Astrocyte (in vitro differentiated cells and primary cell): ENCODE data around the gene PHLDA2. TPM values are rescaled to one million over a fixed set of nuclear protein-coding genes. Genes with fewer than 3 reads are reported as not detected.

Experiments used
- DNase-seq: peaks from one replicate; pipeline ENCODE4 v3.0.0-alpha.2; 2010; ENCODE audit warnings: low read depth
- FAIRE-seq: peaks from 2 replicates; lab custom pipeline; 2011; peaks lifted over from hg19 to GRCh38; lab: Jason Lieb, UNC
- H2AFZ ChIP-seq: 2 replicates; pipeline ENCODE4 v1.6.0; 2012; ENCODE audit warnings: low read depth, low read length, inconsistent platforms
- H3K27ac ChIP-seq: 2 replicates; pipeline ENCODE4 v1.5.1; 2011; ENCODE audit warnings: low read depth, low read length, inconsistent platforms
- H3K27me3 ChIP-seq: 2 replicates; pipeline ENCODE4 v1.6.0; 2011; ENCODE audit warnings: low read length, inconsistent platforms; ENCODE audit not compliant: insufficient read depth
- H3K36me3 ChIP-seq: 2 replicates; pipeline ENCODE4 v1.5.1; 2011; ENCODE audit warnings: low read length, inconsistent platforms; ENCODE audit not compliant: insufficient read depth
- H3K4me1 ChIP-seq: 2 replicates; pipeline ENCODE4 v1.5.1; 2011; ENCODE audit warnings: low read length, inconsistent platforms; ENCODE audit not compliant: insufficient read depth
- H3K4me2 ChIP-seq: 2 replicates; pipeline ENCODE4 v1.6.0; 2012; ENCODE audit warnings: low read length, inconsistent platforms
- H3K4me3 ChIP-seq: 2 replicates; pipeline ENCODE4 v1.5.1; 2011; ENCODE audit warnings: low read depth, mild to moderate bottlenecking, low read length, inconsistent platforms; ENCODE audit not compliant: insufficient read depth
- H3K79me2 ChIP-seq: 2 replicates; pipeline ENCODE4 v1.6.0; 2012; ENCODE audit warnings: mild to moderate bottlenecking, low read length, inconsistent platforms; ENCODE audit not compliant: insufficient read depth
- H3K9ac ChIP-seq: 2 replicates; pipeline ENCODE4 v1.6.0; 2012; ENCODE audit warnings: mild to moderate bottlenecking, low read length, inconsistent platforms
- H3K9me3 ChIP-seq: 2 replicates; pipeline ENCODE4 v1.5.1; 2012; ENCODE audit warnings: low read depth, mild to moderate bottlenecking, low read length, inconsistent platforms; ENCODE audit not compliant: insufficient read depth
- H4K20me1 ChIP-seq: 2 replicates; pipeline ENCODE4 v1.6.0; 2012; ENCODE audit warnings: low read length, inconsistent platforms; ENCODE audit not compliant: insufficient read depth
- H3K27ac Mint-ChIP-seq: one replicate; pipeline ENCODE4 v1.8.0; 2021; ENCODE audit warnings: mild to moderate bottlenecking, mixed read lengths; ENCODE audit not compliant: unreplicated experiment
- H3K27me3 Mint-ChIP-seq: one replicate; pipeline ENCODE4 v1.8.0; 2021; ENCODE audit warnings: low read depth, mixed read lengths; ENCODE audit not compliant: unreplicated experiment
- H3K36me3 Mint-ChIP-seq: one replicate; pipeline ENCODE4 v1.8.0; 2021; ENCODE audit warnings: low read depth, mixed read lengths; ENCODE audit not compliant: unreplicated experiment
- H3K4me1 Mint-ChIP-seq: one replicate; pipeline ENCODE4 v1.8.0; 2021; ENCODE audit warnings: low read depth, mixed read lengths; ENCODE audit not compliant: unreplicated experiment
- H3K4me3 Mint-ChIP-seq: one replicate; pipeline ENCODE4 v1.8.0; 2021; ENCODE audit warnings: mild to moderate bottlenecking, moderate library complexity, mixed read lengths; ENCODE audit not compliant: unreplicated experiment
- H3K9me3 Mint-ChIP-seq: one replicate; pipeline ENCODE4 v1.8.0; 2021; ENCODE audit warnings: mild to moderate bottlenecking, mixed read lengths; ENCODE audit not compliant: unreplicated experiment
- EZH2 ChIP-seq: IDR thresholded peaks from 2 replicates; pipeline ENCODE4 v1.6.1; 2012; ENCODE audit warnings: mild to moderate bottlenecking, low read length, inconsistent platforms; ENCODE audit not compliant: insufficient read depth
- total RNA-seq: library from RNA; stranded (reverse); gene quantifications from 2 replicates; pipeline ENCODE4 v1.2.1, GENCODE V29; 2021
- TF ChIP-seq, protein P1 (sequence below): IDR thresholded peaks from 2 replicates; pipeline ENCODE4 v1.5.1; 2011; ENCODE audit warnings: low read depth, mild to moderate bottlenecking, inconsistent platforms, low read length, moderate library complexity; ENCODE audit not compliant: insufficient read depth

The PHLDA2 gene
- total RNA-seq, 1 donor from 2014 or later, result 78.8 TPM

DNA sequence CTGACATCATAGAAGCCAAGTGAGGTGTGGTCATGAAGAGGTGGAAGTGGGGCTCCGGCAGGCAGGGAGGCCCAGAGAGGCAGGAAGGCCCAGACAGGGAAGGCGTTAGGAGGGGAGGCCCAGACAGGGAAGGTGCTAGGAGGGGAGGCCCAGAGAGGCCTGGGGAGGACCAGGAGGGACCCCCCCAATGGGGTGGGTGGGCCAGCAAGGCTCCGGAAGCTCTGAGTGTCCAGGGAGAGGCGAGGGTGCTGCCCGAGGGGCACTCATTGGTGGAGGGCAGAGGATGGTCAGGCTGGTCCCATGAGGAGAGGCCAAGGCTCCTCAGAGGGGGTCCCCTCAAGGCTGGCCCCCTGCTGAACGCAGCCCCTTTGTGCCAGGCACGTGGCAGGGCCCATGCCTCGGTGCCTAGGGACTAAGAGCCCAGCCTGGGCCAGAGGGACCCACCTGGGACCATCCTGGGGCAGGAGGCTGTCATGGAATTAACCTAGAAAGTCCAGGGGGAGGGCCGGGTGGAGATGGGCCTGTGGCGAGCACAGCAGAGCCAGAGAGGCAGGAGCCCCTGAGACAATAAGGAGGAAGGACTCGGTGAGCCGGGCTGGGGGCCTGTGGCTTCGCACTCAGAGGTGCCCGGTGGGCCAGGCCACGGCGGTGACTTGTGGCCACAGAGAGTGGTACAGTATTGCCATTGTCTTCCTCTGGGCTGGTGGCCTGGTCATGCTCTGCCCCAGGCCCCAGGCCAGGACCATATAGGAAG is 12.2 kb downstream of the PHLDA2 start:
- Histone ChIP-seq H3K4me2 (no peak overlapping the region), H4K20me1 (no peaks in the 10 kb centered on the region), H3K27me3 (no peaks in the 10 kb centered on the region), H3K4me1 (peaks cover 17% of the 10 kb centered on the region), H3K36me3 (no peaks in the 10 kb centered on the region), H3K27ac (no peak overlapping the region), H3K9ac (no peak overlapping the region), H3K9me3 (no peaks in the 10 kb centered on the region), H3K4me3 (no peak overlapping the region), H2AFZ (no peak overlapping the region), H3K79me2 (no peaks in the 10 kb centered on the region)
- H3K9me3 Mint-ChIP-seq, result no peaks in the 10 kb centered on the region
- H3K36me3 Mint-ChIP-seq, result no peaks in the 10 kb centered on the region
- no peak overlapping the region for H3K27ac Mint-ChIP-seq
- peaks cover 3% of the 10 kb centered on the region for H3K27me3 Mint-ChIP-seq
- TF ChIP-seq, protein P1, sequence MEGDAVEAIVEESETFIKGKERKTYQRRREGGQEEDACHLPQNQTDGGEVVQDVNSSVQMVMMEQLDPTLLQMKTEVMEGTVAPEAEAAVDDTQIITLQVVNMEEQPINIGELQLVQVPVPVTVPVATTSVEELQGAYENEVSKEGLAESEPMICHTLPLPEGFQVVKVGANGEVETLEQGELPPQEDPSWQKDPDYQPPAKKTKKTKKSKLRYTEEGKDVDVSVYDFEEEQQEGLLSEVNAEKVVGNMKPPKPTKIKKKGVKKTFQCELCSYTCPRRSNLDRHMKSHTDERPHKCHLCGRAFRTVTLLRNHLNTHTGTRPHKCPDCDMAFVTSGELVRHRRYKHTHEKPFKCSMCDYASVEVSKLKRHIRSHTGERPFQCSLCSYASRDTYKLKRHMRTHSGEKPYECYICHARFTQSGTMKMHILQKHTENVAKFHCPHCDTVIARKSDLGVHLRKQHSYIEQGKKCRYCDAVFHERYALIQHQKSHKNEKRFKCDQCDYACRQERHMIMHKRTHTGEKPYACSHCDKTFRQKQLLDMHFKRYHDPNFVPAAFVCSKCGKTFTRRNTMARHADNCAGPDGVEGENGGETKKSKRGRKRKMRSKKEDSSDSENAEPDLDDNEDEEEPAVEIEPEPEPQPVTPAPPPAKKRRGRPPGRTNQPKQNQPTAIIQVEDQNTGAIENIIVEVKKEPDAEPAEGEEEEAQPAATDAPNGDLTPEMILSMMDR, result no peak
- no peak for TF ChIP-seq EZH2
- peaks cover 6% of the 10 kb centered on the region for H3K4me1 Mint-ChIP-seq
- no peak for FAIRE-seq
- H3K4me3 Mint-ChIP-seq, result no peak overlapping the region
- DNase-seq, result no peak

DNA sequence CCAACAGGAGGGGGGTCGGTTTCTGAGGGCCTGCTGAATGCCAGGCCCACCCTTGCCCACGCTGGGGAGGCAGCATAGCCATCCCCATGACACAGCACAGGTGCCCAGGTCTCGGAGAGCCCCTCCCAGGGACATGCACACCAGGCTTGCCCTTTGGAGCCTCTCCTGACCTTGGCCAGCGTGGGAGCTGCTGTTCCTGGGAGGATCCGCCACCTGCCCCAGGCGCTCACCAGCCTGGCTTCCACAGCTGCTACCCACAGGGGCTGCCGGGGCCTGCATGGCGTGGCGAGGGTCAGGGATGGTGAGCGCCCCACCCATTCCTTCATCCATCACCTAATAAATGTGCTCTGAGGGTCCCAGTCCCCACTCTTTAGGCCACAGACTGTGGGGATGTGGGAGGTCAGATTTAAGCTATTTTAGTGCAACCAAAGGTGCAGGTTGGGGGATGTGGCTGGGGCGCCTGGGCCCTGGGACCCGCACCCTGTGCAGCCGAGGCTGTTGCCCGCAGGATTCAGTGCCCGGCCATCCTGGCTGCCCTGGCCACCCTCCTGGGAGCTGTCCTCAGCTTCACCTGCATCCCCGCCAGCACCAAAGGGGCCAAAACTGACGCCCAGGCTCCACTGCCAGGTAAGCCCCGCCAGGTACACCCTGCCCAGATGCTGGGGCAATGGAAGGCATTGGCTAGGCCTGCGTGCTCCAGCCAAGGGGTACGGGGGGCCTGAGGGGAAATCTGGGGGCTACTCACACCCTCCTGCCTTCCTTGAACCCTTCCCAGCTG is 12.9 kb downstream of the PHLDA2 start:
- no peak overlapping the region for H3K4me2 ChIP-seq
- DNase-seq (no peak), FAIRE-seq (no peak)
- no peak for TF ChIP-seq EZH2
- H3K4me3 ChIP-seq, result no peak overlapping the region
- Mint-ChIP-seq H3K36me3 (no peaks in the 10 kb centered on the region), H3K27ac (no peak overlapping the region), H3K4me3 (no peak overlapping the region), H3K27me3 (peaks cover 3% of the 10 kb centered on the region), H3K4me1 (peaks cover 6% of the 10 kb centered on the region), H3K9me3 (no peaks in the 10 kb centered on the region)
- H3K9ac ChIP-seq, result no peak overlapping the region
- H3K4me1 ChIP-seq, result peaks cover 23% of the 10 kb centered on the region
- H3K36me3 ChIP-seq, result no peaks in the 10 kb centered on the region
- no peak overlapping the region for H3K27ac ChIP-seq
- H3K79me2 ChIP-seq, result no peaks in the 10 kb centered on the region
- H3K27me3 ChIP-seq, result no peaks in the 10 kb centered on the region
- no peaks in the 10 kb centered on the region for H3K9me3 ChIP-seq
- no peak overlapping the region for H2AFZ ChIP-seq
- no peaks in the 10 kb centered on the region for H4K20me1 ChIP-seq

DNA sequence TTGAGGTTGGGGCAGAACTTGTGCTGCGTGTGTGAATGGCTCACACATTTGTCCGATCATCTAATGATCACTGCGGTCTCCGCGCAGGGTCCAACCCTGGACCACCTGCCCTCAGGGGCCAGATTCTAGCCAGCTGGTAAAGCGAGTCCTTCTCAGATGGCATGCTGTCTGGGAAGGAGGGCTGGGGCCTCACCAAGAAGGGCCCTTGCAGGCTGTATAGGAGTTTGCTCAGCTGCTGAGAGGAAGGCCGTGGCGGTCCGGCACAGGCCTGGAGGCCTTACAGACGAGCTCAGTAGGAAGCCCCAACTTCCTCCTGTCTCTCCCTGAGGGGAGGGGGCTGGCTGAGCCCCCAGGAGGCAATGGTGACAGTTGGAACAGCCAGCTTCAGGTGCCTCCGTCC is 13.7 kb downstream of the PHLDA2 start:
- H3K27ac ChIP-seq, result no peak overlapping the region
- no peaks in the 10 kb centered on the region for H3K9me3 ChIP-seq
- no peaks in the 10 kb centered on the region for H3K36me3 Mint-ChIP-seq
- no peaks in the 10 kb centered on the region for H4K20me1 ChIP-seq
- no peak overlapping the region for H3K9ac ChIP-seq
- H2AFZ ChIP-seq, result no peak overlapping the region
- H3K27me3 Mint-ChIP-seq, result peaks cover 3% of the 10 kb centered on the region
- H3K9me3 Mint-ChIP-seq, result no peaks in the 10 kb centered on the region
- no peaks in the 10 kb centered on the region for H3K79me2 ChIP-seq
- peaks cover 6% of the 10 kb centered on the region for H3K4me1 Mint-ChIP-seq
- H3K4me3 ChIP-seq, result no peak overlapping the region
- H3K27me3 ChIP-seq, result no peaks in the 10 kb centered on the region
- no peak overlapping the region for H3K4me3 Mint-ChIP-seq
- H3K27ac Mint-ChIP-seq, result no peak overlapping the region
- peaks cover 23% of the 10 kb centered on the region for H3K4me1 ChIP-seq
- TF ChIP-seq EZH2, result no peak
- TF ChIP-seq, protein P1, result no peak
- no peak for DNase-seq
- no peak overlapping the region for H3K4me2 ChIP-seq
- no peaks in the 10 kb centered on the region for H3K36me3 ChIP-seq
- no peak for FAIRE-seq
